HepG2 (cell line): ENCODE results near the gene MAPK8IP1. TPM values are rescaled to one million over a fixed set of nuclear protein-coding genes. Genes with fewer than 3 reads are reported as not detected.

Experiments used
- ATRX ChIP-seq: sonication (generic); formaldehyde crosslinking; IDR thresholded peaks from 2 replicates; pipeline ENCODE4 v1.4.0; 2020; ENCODE audit warnings: missing genetic modification reagents, borderline replicate concordance
- CHCHD3 ChIP-seq: sonication (generic); formaldehyde crosslinking; IDR thresholded peaks from 2 replicates; pipeline ENCODE4 v1.8.0; 2022; ENCODE audit warnings: mild to moderate bottlenecking, missing genetic modification reagents, moderate library complexity
- DMAP1 ChIP-seq: IDR thresholded peaks from 2 replicates; pipeline ENCODE4 v1.6.1; 2016
- HES4 ChIP-seq: sonication (generic); formaldehyde crosslinking; IDR thresholded peaks from 2 replicates; pipeline ENCODE4 v1.9.0; 2021; ENCODE audit warnings: mild to moderate bottlenecking, missing genetic modification reagents, borderline replicate concordance
- HOXA3 ChIP-seq: sonication (generic); formaldehyde crosslinking; IDR thresholded peaks from 2 replicates; pipeline ENCODE4 v1.5.0; 2020; ENCODE audit warnings: missing genetic modification reagents
- KLF13 ChIP-seq: sonication (generic); formaldehyde crosslinking; IDR thresholded peaks from 2 replicates; pipeline ENCODE4 v1.4.0; 2020; ENCODE audit warnings: mild to moderate bottlenecking, missing genetic modification reagents
- MAFF ChIP-seq: IDR thresholded peaks from 2 replicates; pipeline ENCODE4 v1.6.1; 2011; ENCODE audit warnings: low read depth, low read length, improper control_type of control experiment
- PCBP2 ChIP-seq: fragments of 200-400 bp; formaldehyde crosslinking; optimal IDR thresholded peaks from 2 replicates; pipeline ENCODE3; 2018; ENCODE audit warnings: low read length, low read depth; ENCODE audit not compliant: poor library complexity, severe bottlenecking
- POLR2G ChIP-seq: fragments of 200-400 bp; formaldehyde crosslinking; IDR thresholded peaks from 2 replicates; pipeline ENCODE4 v1.6.1; 2018; ENCODE audit warnings: mild to moderate bottlenecking, low read depth, low read length, moderate library complexity
- SAP130 ChIP-seq: IDR thresholded peaks from 2 replicates; pipeline ENCODE4 v1.6.1; 2016; ENCODE audit warnings: low read depth
- SNRNP70 ChIP-seq: fragments of 200-400 bp; formaldehyde crosslinking; IDR thresholded peaks from 2 replicates; pipeline ENCODE4 v1.6.1; 2017; ENCODE audit warnings: mild to moderate bottlenecking, low read depth, low read length, moderate library complexity
- ZFX ChIP-seq: sonication (generic); formaldehyde crosslinking; IDR thresholded peaks from 2 replicates; pipeline ENCODE4 v1.4.0; 2020; ENCODE audit warnings: mild to moderate bottlenecking, low read depth, missing genetic modification reagents, moderate library complexity
- ZNF343 ChIP-seq: sonication (generic); formaldehyde crosslinking; IDR thresholded peaks from 2 replicates; pipeline ENCODE4 v1.4.0; 2020; ENCODE audit warnings: mild to moderate bottlenecking, missing genetic modification reagents
- ZNF891 ChIP-seq: sonication (generic); formaldehyde crosslinking; IDR thresholded peaks from 2 replicates; pipeline ENCODE4 v1.5.0; 2020; ENCODE audit warnings: mild to moderate bottlenecking, missing genetic modification reagents
- polyA plus RNA-seq, 8 experiments: library from polyadenylated mRNA; depleted of rRNA in 3 of 8; stranded (reverse) in 7 of 8; unstranded in 1 of 8; fragments of >200 nt; fragmentation: Illumina TruSeq in 4 of 8; extraction: Trizol in 4 of 8; gene quantifications; 2 replicates each; pipeline versions ENCODE4 v1.2.1 to v1.2.3, GENCODE V29; 2011 to 2016; ENCODE audit warnings: low read depth in 4 of 8, missing spikeins in 1 of 8, mixed read lengths in 1 of 8; ENCODE audit not compliant: insufficient read depth in 1 of 8
- total RNA-seq, 5 experiments: library from RNA; depleted of rRNA; stranded (reverse); fragments of >200 nt; fragmentation: Illumina TruSeq; extraction: Trizol; gene quantifications; 2 replicates each; pipeline ENCODE4 v1.2.3, GENCODE V29; 2016; ENCODE audit warnings: low read depth in 1 of 5
- TF ChIP-seq, protein P1 (sequence below): sonication (generic); formaldehyde crosslinking; IDR thresholded peaks from 2 replicates; pipeline ENCODE4 v1.9.0; 2022; ENCODE audit warnings: low read depth, missing genetic modification reagents
- TF ChIP-seq, protein P2 (sequence below): sonication (generic); formaldehyde crosslinking; IDR thresholded peaks from 2 replicates; pipeline ENCODE4 v1.5.0; 2020; ENCODE audit warnings: mild to moderate bottlenecking, missing genetic modification reagents, moderate library complexity
- TF ChIP-seq, protein P3 (sequence below): IDR thresholded peaks from 2 replicates; pipeline ENCODE4 v1.6.1; 2016; ENCODE audit warnings: mild to moderate bottlenecking, missing biosample characterization, missing genetic modification reagents
- TF ChIP-seq, protein P4 (sequence below): sonication (generic); formaldehyde crosslinking; IDR thresholded peaks from 2 replicates; pipeline ENCODE4 v1.8.0; 2022; ENCODE audit warnings: mild to moderate bottlenecking, missing genetic modification reagents; ENCODE audit not compliant: insufficient replicate concordance
- TF ChIP-seq, protein P5 (sequence below): sonication (generic); formaldehyde crosslinking; IDR thresholded peaks from 2 replicates; pipeline ENCODE4 v1.8.1; 2023; ENCODE audit warnings: missing genetic modification reagents, mild to moderate bottlenecking, borderline replicate concordance
- TF ChIP-seq, protein P6 (sequence below): sonication (generic); formaldehyde crosslinking; IDR thresholded peaks from 2 replicates; pipeline ENCODE4 v1.4.0; 2020; ENCODE audit warnings: missing genetic modification reagents
- TF ChIP-seq, protein P7 (sequence below): sonication (generic); formaldehyde crosslinking; IDR thresholded peaks from 2 replicates; pipeline ENCODE4 v1.4.0; 2020; ENCODE audit warnings: missing genetic modification reagents

MAPK8IP1 gene
- total and polyA plus RNA-seq, 2 of the 13 experiments (the other 11 are each of a cell fraction or from before 2014, with no cell fraction given) = 2.2 to 4.2 TPM

DNA sequence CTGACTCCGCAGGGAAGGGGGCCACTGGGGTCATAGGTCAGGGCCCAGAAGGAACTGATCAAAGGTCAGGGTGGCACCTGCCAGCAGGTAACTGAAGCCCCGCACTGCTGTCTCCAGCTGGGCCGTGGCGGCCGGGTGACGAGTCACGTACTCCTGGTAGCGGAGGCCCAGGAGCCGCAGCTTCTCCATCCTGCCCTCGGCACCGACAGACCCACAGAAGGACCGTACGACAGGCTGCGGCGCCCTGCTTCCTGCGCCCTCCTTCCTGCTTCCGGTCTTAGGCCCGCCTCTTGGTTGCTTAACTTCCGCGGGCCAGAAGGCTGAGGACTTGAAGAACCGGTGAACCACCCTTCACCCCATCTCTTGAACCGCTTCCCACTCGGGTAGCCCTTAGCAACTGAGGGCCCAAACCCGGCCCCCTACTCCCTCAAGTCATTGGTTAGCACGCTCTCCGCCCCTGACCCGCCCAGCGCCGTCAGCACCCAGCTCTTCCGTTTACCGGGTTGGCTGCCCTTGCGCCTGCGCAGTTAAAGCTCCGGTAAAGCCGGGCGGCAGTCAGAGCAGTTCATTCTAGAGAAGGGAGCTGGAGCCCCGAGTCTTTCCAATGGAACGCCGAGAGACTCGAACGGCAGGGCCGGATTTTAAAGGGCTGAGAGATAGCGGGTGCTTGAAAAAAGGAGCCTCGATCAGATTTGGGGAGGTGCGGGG, 32.3 kb downstream of the MAPK8IP1 start, which contains the start of gene PEX16 (continued):
- TF ChIP-seq, protein P1, sequence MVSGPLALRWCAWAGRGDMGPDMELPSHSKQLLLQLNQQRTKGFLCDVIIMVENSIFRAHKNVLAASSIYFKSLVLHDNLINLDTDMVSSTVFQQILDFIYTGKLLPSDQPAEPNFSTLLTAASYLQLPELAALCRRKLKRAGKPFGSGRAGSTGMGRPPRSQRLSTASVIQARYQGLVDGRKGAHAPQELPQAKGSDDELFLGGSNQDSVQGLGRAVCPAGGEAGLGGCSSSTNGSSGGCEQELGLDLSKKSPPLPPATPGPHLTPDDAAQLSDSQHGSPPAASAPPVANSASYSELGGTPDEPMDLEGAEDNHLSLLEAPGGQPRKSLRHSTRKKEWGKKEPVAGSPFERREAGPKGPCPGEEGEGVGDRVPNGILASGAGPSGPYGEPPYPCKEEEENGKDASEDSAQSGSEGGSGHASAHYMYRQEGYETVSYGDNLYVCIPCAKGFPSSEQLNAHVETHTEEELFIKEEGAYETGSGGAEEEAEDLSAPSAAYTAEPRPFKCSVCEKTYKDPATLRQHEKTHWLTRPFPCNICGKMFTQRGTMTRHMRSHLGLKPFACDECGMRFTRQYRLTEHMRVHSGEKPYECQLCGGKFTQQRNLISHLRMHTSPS (CRISPR knock-in tag) = no peak
- TF ChIP-seq, protein P2, sequence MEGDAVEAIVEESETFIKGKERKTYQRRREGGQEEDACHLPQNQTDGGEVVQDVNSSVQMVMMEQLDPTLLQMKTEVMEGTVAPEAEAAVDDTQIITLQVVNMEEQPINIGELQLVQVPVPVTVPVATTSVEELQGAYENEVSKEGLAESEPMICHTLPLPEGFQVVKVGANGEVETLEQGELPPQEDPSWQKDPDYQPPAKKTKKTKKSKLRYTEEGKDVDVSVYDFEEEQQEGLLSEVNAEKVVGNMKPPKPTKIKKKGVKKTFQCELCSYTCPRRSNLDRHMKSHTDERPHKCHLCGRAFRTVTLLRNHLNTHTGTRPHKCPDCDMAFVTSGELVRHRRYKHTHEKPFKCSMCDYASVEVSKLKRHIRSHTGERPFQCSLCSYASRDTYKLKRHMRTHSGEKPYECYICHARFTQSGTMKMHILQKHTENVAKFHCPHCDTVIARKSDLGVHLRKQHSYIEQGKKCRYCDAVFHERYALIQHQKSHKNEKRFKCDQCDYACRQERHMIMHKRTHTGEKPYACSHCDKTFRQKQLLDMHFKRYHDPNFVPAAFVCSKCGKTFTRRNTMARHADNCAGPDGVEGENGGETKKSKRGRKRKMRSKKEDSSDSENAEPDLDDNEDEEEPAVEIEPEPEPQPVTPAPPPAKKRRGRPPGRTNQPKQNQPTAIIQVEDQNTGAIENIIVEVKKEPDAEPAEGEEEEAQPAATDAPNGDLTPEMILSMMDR = no peak
- TF ChIP-seq, protein P3, sequence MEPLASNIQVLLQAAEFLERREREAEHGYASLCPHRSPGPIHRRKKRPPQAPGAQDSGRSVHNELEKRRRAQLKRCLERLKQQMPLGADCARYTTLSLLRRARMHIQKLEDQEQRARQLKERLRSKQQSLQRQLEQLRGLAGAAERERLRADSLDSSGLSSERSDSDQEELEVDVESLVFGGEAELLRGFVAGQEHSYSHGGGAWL = no peak
- peak; percentile 97 for TF ChIP-seq SAP130
- TF ChIP-seq, protein P4, sequence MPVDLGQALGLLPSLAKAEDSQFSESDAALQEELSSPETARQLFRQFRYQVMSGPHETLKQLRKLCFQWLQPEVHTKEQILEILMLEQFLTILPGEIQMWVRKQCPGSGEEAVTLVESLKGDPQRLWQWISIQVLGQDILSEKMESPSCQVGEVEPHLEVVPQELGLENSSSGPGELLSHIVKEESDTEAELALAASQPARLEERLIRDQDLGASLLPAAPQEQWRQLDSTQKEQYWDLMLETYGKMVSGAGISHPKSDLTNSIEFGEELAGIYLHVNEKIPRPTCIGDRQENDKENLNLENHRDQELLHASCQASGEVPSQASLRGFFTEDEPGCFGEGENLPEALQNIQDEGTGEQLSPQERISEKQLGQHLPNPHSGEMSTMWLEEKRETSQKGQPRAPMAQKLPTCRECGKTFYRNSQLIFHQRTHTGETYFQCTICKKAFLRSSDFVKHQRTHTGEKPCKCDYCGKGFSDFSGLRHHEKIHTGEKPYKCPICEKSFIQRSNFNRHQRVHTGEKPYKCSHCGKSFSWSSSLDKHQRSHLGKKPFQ (CRISPR knock-in tag) = peak; percentile 17
- TF ChIP-seq, protein P5, sequence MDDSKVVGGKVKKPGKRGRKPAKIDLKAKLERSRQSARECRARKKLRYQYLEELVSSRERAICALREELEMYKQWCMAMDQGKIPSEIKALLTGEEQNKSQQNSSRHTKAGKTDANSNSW (CRISPR knock-in tag) = no peak
- peak; percentile 79 for TF ChIP-seq POLR2G
- no peak for TF ChIP-seq PCBP2
- TF ChIP-seq KLF13 = no peak
- 0 out of 2 replicates have a peak, but pooled peaks have one; percentile 53 for TF ChIP-seq ZNF343 (CRISPR knock-in tag)
- TF ChIP-seq, protein P6, sequence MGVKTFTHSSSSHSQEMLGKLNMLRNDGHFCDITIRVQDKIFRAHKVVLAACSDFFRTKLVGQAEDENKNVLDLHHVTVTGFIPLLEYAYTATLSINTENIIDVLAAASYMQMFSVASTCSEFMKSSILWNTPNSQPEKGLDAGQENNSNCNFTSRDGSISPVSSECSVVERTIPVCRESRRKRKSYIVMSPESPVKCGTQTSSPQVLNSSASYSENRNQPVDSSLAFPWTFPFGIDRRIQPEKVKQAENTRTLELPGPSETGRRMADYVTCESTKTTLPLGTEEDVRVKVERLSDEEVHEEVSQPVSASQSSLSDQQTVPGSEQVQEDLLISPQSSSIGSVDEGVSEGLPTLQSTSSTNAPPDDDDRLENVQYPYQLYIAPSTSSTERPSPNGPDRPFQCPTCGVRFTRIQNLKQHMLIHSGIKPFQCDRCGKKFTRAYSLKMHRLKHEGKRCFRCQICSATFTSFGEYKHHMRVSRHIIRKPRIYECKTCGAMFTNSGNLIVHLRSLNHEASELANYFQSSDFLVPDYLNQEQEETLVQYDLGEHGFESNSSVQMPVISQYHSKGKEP (CRISPR knock-in tag) = no peak
- TF ChIP-seq CHCHD3 (CRISPR knock-in tag) = no peak; the same call in 1 of the 2 replicates
- peak; percentile 46; the same call in 1 of the 2 replicates for TF ChIP-seq HOXA3
- TF ChIP-seq, protein P7, sequence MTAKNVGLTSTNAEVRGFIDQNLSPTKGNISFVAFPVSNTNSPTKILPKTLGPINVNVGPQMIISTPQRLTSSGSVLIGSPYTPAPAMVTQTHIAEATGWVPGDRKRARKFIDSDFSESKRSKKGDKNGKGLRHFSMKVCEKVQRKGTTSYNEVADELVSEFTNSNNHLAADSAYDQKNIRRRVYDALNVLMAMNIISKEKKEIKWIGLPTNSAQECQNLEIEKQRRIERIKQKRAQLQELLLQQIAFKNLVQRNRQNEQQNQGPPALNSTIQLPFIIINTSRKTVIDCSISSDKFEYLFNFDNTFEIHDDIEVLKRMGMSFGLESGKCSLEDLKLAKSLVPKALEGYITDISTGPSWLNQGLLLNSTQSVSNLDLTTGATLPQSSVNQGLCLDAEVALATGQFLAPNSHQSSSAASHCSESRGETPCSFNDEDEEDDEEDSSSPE (CRISPR knock-in tag) = peak; percentile 60; the same call in 1 of the 2 replicates
- TF ChIP-seq ZNF891 (CRISPR knock-in tag) = peak; percentile 80; the same call in 1 of the 2 replicates
- no peak for TF ChIP-seq HES4 (CRISPR knock-in tag)
- TF ChIP-seq DMAP1 (CRISPR knock-in tag) = no peak
- no peak for TF ChIP-seq SNRNP70
- no peak for TF ChIP-seq MAFF
- peak; percentile 69 for TF ChIP-seq ZFX (CRISPR knock-in tag)
- no peak for TF ChIP-seq ATRX (CRISPR knock-in tag)
